ENCODE measurements around the gene FIG4. TPM values are rescaled to one million over a fixed set of nuclear protein-coding genes. Genes with fewer than 3 reads are reported as not detected.

FIG4 gene
- total RNA-seq, 1 experiment from 2014 or later = 21.3 TPM

DNA sequence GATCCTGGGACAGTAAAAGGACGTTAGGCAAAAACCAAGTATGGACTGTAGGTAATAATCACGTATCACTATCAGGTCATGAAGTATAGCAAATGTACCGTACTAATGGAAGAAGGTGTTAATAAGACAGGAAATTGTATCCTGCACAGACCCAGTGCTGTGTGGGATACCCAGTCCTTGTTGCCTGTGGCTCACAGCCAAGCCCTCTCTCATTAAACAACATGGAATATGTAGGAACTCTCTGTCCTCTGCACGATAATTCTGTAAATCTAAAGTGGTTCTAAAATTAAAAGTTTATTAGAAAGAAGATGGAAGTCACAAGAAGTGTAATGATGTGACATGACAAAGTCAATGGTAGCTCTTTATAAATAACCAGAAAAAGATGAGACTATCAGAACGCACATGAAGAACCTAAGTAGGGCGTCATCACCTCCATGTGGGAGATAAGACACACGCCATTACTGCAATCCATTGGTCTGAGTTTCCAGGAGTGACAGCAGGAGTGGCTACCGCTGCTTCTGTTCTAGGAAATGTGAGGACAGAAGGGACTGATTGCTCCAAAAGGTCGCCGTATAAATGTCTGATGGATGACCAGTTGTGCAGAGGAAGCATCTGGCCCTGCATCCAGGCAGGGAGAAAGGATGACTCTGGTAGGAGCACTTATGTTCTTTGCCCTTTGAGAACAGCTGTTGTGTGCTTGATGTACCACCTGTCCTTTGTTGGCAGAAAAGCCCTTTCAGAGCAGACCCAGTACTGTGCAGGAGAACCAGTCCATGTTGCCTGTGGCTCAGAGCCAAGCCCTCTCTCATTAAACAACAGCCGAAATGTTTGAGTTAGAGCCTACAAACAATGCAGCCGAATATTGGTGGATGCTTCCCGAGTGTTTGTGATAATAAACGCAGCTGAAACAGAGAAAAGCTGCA, 125.6 kb downstream of the FIG4 start:
- no peak for ATAC-seq
- H3K36me3 Mint-ChIP-seq = no peaks in the 10 kb centered on the region
- TF ChIP-seq NR3C1 (CRISPR knock-in tag; conservative IDR thresholded peaks at IDR 0.05; ENCODE audit: low read depth) = no peak
- no peak for TF ChIP-seq GRHL2 (CRISPR knock-in tag; IDR thresholded peaks at IDR 0.05; ENCODE audit: insufficient replicate concordance, severe bottlenecking)
- no peak for TF ChIP-seq SOX15 (CRISPR knock-in tag; IDR thresholded peaks at IDR 0.05)
- no peak for TF ChIP-seq ATF3 (CRISPR knock-in tag; conservative IDR thresholded peaks at IDR 0.05)
- no peak for TF ChIP-seq FOXK1 (CRISPR knock-in tag; IDR thresholded peaks at IDR 0.05)
- TF ChIP-seq NFE2L1 (CRISPR knock-in tag; IDR thresholded peaks at IDR 0.05) = no peak
- TF ChIP-seq NR1H2 (CRISPR knock-in tag; IDR thresholded peaks at IDR 0.05) = no peak
- TF ChIP-seq ZBTB21 (CRISPR knock-in tag; IDR thresholded peaks at IDR 0.05; ENCODE audit: borderline replicate concordance) = no peak
- TF ChIP-seq NFATC4 (CRISPR knock-in tag; IDR thresholded peaks at IDR 0.05) = no peak
- TF ChIP-seq PREB (CRISPR knock-in tag; IDR thresholded peaks at IDR 0.05; ENCODE audit: borderline replicate concordance) = no peak
- no peak for TF ChIP-seq PRRX2 (CRISPR knock-in tag; IDR thresholded peaks at IDR 0.05)
- TF ChIP-seq, protein P1, sequence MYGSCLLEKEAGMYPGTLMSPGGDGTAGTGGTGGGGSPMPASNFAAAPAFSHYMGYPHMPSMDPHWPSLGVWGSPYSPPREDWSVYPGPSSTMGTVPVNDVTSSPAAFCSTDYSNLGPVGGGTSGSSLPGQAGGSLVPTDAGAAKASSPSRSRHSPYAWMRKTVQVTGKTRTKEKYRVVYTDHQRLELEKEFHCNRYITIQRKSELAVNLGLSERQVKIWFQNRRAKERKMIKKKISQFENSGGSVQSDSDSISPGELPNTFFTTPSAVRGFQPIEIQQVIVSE (CRISPR knock-in tag; IDR thresholded peaks at IDR 0.05; ENCODE audit: borderline replicate concordance) = no peak
- ChIA-PET CTCF (interaction anchor here (1.0 kb wide), 1 partner anchor 24 kb away, joined by 6 read pairs; no protein-coding TSS in a partner anchor), POLR2A (no interaction called here)
- H3K9me3 Mint-ChIP-seq = no peaks in the 10 kb centered on the region
- no peak overlapping the region for H3K4me3 Mint-ChIP-seq
- no peak overlapping the region; the same call in 1 of the 2 replicates for H3K27ac Mint-ChIP-seq
- no peak for DNase-seq (ENCODE audit: low spot score)
- H3K4me1 Mint-ChIP-seq = peaks cover 6% of the 10 kb centered on the region
- no peaks in the 10 kb centered on the region for H3K27me3 Mint-ChIP-seq (ENCODE audit: low read depth)

DNA sequence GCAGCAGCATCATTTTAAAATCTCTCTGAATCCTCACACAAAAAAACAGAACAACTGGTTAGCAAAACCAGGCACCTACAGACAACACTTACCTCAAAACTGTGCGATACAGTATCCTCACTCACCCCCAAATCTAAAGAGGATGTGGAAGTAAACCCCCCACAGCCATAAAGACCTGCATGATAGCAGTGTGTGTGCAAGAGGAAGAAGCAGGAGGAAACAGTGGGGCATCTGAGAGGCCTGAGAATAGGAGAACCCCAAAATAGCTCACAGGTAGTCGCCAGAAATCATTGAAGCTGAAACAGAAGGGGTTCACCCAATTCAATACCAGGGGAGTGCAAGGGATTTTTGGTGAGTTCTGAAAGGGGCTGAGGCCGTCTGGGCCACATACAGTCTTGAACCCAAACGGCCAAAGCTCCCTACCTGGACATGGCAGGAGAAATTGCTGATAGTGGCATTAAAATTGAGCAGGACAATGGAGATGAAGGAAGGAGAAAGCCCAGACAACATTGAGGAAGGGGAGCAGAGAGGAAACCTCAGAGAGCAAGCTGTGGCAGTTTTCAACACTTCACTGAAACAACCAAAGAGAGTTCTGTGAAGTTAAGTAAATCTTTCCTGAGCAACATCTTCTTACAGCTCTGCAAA, 129.7 kb downstream of the FIG4 start:
- DNase-seq (ENCODE audit: low spot score) (no peak), ATAC-seq (no peak)
- peaks cover 11% of the 10 kb centered on the region for H3K4me1 Mint-ChIP-seq
- H3K4me3 Mint-ChIP-seq = no peak overlapping the region
- H3K36me3 Mint-ChIP-seq = no peaks in the 10 kb centered on the region; the same call in 1 of the 2 replicates
- ChIA-PET CTCF (interaction anchor here (1.4 kb wide), 1 partner anchor 219 kb away, joined by 6 read pairs; no protein-coding TSS in a partner anchor), POLR2A (no interaction called here)
- H3K27me3 Mint-ChIP-seq (ENCODE audit: low read depth) = no peaks in the 10 kb centered on the region
- H3K9me3 Mint-ChIP-seq = no peaks in the 10 kb centered on the region
- TF ChIP-seq CTCF (IDR thresholded peaks at IDR 0.05) (no peak), NR2C2 (CRISPR knock-in tag; IDR thresholded peaks at IDR 0.05) (no peak), SOX15 (CRISPR knock-in tag; IDR thresholded peaks at IDR 0.05) (no peak), GABPB1 (CRISPR knock-in tag; IDR thresholded peaks at IDR 0.05) (no peak), CBFB (CRISPR knock-in tag; IDR thresholded peaks at IDR 0.05; ENCODE audit: low read depth) (no peak), OVOL2 (CRISPR knock-in tag; IDR thresholded peaks at IDR 0.05; ENCODE audit: borderline replicate concordance) (no peak), KAT7 (CRISPR knock-in tag; IDR thresholded peaks at IDR 0.05; ENCODE audit: borderline replicate concordance) (no peak), NFYB (CRISPR knock-in tag; conservative IDR thresholded peaks at IDR 0.05; ENCODE audit: low read depth) (no peak), NR1H2 (CRISPR knock-in tag; IDR thresholded peaks at IDR 0.05) (no peak), NR3C1 (CRISPR knock-in tag; conservative IDR thresholded peaks at IDR 0.05; ENCODE audit: low read depth) (no peak)
- TF ChIP-seq, protein P2, sequence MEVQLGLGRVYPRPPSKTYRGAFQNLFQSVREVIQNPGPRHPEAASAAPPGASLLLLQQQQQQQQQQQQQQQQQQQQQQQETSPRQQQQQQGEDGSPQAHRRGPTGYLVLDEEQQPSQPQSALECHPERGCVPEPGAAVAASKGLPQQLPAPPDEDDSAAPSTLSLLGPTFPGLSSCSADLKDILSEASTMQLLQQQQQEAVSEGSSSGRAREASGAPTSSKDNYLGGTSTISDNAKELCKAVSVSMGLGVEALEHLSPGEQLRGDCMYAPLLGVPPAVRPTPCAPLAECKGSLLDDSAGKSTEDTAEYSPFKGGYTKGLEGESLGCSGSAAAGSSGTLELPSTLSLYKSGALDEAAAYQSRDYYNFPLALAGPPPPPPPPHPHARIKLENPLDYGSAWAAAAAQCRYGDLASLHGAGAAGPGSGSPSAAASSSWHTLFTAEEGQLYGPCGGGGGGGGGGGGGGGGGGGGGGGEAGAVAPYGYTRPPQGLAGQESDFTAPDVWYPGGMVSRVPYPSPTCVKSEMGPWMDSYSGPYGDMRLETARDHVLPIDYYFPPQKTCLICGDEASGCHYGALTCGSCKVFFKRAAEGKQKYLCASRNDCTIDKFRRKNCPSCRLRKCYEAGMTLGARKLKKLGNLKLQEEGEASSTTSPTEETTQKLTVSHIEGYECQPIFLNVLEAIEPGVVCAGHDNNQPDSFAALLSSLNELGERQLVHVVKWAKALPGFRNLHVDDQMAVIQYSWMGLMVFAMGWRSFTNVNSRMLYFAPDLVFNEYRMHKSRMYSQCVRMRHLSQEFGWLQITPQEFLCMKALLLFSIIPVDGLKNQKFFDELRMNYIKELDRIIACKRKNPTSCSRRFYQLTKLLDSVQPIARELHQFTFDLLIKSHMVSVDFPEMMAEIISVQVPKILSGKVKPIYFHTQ (CRISPR knock-in tag; IDR thresholded peaks at IDR 0.05) = no peak
- TF ChIP-seq, protein P1 (CRISPR knock-in tag; IDR thresholded peaks at IDR 0.05; ENCODE audit: borderline replicate concordance) = no peak
- no peak overlapping the region for H3K27ac Mint-ChIP-seq

All from WTC11 (cell line).